Hepatic stellate cell (primary cell): ENCODE results near the gene HORMAD2.
"Not testable (repeated sequence)": the region's sequence is repeated elsewhere in the genome, so short reads cannot be mapped to it uniquely, and the experiment has no call there.

Experiments used
- DNase-seq: peaks from one replicate; pipeline ENCODE4 v3.0.0; 2011; ENCODE audit warnings: low spot score

HORMAD2 gene

DNA sequence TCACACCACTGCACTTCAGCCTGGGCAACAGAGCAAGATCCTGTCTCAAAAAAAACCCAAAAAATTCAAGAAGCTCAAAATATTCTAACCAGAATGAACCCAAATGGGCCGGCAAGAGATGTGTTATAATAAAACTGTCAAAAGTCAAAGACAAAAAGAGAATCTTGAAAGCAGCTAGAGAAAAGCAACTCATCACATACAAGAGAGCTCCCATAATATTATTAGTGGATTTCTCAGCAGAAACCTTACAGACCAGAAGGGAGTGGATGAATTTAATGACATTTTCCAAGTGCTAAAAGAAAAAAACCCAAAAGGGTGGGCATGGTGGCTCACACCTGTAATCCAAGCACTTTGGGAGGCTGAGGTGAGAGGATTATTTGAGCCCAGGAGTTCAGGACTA is 22.9 kb upstream of the HORMAD2 start:
- no peak for DNase-seq

- DNase-seq = not testable (repeated sequence)
Measured at GRCh38 chr22:30059346-30060020, 20.8 kb upstream of the HORMAD2 start.

DNA sequence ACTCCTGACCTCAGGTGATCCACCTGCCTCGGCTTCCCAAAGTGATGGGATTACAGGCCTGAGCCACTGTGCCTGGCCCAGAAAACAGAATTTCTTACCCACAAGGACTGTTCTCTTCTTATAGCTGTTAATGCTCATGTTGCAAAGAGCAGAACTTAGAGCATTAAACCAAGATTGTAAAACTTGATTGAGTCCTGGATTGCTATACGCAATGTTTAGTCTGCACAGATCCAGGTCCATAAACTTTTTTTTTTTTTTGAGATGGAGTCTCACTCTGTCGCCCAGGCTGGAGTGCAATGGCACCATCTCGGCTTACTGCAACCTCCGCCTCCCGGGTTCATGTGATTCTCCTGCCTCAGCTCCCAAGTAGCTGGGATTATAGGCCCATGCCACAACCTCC is 19.2 kb upstream of the HORMAD2 start:
- not testable (repeated sequence) for DNase-seq

DNA sequence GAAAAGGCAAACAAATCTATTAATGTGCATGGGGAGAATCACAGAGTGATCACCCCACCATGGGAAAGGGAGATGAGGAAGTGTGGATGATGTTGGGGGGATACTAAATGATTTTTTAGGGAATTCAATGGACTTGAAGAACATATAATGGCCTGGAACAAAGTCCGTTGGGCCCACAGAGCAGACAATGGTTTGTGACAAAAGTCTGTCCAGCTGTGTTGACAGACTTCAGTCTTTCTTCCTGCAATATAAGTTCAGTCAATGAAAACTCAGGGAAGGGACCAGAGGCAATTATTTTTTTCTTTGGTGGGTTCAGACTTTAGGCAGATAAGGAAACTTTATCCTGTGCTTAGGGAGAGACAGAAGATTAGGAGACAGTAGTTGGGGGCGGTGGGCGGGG is 18.0 kb upstream of the HORMAD2 start:
- DNase-seq = no peak

- DNase-seq = no peak
Measured at GRCh38 chr22:30062950-30063349, 17.3 kb upstream of the HORMAD2 start.

GRCh38 chr22:30064172-30064571 is 16.1 kb upstream of the HORMAD2 start:
- DNase-seq = no peak

GRCh38 chr22:30073743-30074142 is 6.5 kb upstream of the HORMAD2 start:
- DNase-seq = no peak

- no peak for DNase-seq
Measured at GRCh38 chr22:30074147-30074546, 6.1 kb upstream of the HORMAD2 start.

DNA sequence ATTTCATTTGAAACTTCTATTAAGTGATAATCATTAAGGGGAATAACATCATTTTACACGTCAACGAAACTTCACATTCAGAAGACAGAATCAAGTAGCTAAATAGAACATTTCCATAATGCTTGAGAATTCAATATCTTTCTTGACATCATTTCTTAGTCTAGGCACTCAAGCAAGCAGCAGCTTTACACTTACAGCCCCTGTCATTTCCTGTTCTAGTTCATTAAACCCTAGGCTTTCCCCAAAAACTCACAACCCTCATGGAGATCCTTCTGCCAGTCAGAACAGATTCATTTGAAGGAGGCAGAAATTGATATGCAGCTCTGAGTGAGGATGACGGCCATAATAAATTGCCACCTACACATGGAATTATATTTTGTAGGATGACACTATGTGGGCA is 5.3 kb upstream of the HORMAD2 start:
- no peak for DNase-seq

- DNase-seq = no peak
Measured at GRCh38 chr22:30077279-30077880, 2.9 kb upstream of the HORMAD2 start.

DNA sequence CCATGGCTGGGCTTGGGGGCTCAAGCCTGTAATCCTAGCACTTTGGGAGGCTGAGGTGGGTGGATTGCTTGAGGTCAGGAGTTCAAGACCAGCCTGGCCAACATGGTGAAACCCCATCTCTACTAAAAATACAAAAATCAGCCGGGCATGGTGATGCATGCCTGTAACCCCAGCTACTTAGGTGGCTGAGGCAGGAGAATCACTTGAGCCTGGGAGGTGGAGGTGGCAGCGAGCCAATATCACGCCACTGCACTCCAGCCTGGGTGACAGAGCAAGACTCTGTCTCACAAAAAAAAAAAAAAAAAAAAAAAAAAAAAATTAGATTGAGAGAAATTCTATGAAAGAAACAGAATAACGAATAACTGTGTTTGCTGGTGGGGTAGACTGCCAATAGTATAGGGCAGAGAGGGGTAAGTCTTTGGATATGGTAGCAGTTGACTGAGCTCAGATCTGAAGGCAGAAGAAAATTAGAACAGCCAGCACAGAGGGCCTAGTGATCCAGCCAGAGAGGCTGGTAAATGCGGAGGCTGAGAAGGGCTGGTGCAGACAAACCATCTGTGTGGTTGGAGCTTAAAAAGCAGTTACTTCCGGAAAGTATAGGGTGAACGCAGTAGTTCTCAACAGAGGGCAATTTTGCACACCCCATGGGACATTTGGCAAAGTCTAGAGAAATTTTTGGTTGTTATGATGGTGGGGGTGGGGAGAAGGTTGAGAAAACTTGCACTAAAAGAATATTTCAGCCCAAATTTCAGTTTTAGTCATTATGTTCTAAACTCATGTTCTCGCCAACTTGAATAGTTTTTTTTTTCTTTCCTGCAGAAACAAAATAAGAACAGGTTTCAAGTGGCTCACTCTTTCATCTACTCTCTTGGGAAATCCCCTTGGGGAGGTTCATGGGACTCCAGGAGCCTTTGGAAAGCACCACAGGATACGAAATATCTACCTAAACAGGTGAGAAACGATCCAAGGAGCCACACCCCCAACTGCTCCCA is 1.6 kb upstream of the HORMAD2 start:
- DNase-seq = no peak

DNA sequence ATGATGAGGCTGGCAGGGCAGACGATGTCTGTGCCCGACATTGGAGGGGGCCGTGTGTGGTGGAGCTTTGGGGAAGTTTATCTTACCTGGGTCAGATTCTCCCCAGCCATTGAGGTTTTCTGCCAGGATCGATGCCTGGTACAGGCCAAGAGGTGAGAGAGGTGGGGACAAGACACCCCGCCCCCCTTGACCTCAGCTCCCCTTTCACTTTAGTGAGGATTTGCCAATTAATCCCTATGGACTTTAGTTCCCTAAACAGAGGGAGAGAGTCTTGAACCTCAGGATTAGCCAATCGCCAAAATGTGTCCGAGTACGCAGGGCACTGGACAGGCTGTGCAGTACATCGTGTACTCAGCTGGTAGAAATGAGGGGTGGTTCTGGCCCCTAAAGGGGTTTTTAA is 541 bp downstream of the HORMAD2 start:
- DNase-seq = no peak

GRCh38 chr22:30086496-30086895 is 6.2 kb downstream of the HORMAD2 start:
- no peak for DNase-seq

DNA sequence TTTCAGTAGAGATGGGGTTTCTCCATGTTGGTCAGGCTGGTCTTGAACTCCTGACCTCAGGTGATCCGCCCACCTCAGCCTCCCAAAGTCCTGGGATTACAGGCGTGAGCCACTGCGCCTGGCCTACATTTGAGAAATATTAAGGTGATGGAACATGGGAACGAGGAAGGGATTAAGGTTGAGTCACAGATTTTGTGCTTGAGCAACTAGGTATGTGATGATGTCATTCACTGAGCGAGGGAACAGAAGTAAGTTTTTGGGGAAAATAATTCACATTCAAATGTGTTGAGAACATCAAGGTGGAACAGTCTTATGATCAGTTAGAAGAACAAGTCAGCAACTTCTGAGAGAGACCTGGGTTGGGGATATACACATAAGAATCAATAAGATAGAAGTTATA is 6.8 kb downstream of the HORMAD2 start:
- not testable (repeated sequence) for DNase-seq

GRCh38 chr22:30087611-30088010 is 7.3 kb downstream of the HORMAD2 start:
- DNase-seq = no peak

GRCh38 chr22:30088468-30088867 is 8.2 kb downstream of the HORMAD2 start:
- DNase-seq = no peak

- no peak for DNase-seq
Measured at GRCh38 chr22:30089655-30089974, 9.4 kb downstream of the HORMAD2 start.

DNA sequence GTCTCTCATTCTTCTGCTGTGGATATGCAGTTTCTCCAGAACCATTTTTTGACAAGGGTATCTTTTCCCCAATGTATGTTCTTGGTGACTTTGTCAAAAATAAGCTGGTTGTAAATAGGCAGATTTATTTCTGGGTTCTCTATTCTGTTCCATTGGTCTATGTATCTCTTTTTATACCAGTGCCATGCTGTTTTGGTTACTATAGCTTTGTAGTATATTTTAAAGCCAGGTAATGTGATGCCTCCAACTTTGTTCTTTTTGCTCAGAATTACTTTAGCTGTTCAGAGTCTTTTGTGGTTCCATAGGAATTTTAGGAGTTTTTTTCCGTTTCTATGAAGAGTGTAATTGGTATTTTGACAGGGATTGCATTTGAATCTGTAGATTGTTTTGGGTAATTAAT is 12.4 kb downstream of the HORMAD2 start:
- no peak for DNase-seq

DNA sequence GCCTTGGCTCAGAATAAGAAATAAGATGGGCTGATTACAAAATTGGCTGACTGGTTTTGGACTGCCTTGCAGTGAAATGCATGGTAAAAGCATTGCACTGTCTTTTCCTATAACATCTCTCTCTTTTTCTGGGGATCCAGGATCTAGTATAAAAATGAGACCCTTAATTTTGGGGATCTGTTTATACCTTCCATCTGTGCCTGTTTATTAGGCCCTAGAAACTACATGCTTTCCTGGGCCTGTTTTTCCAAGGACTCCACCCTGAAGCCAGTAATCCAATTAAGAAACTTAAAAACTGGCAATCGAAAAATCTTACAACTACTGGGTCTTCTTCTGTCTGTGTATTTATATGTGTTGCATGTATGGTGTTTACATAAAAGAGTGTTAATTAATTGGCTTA is 14.5 kb downstream of the HORMAD2 start:
- DNase-seq = no peak

- no peak for DNase-seq
Measured at GRCh38 chr22:30097861-30098260, 17.6 kb downstream of the HORMAD2 start.

- not testable (repeated sequence) for DNase-seq
Measured at GRCh38 chr22:30100770-30101169, 20.5 kb downstream of the HORMAD2 start.

GRCh38 chr22:30104501-30105156 is 24.4 kb downstream of the HORMAD2 start:
- DNase-seq = no peak

- DNase-seq = no peak
Measured at GRCh38 chr22:30105483-30105882, 25.2 kb downstream of the HORMAD2 start.
